ENCODE results near the gene KCNJ12. TPM values are rescaled to one million over a fixed set of nuclear protein-coding genes. Genes with fewer than 3 reads are reported as not detected.

The KCNJ12 gene
- total and polyA plus RNA-seq, 2 experiments from 2014 or later = 0.61 to 2.4 TPM

- Mint-ChIP-seq H3K4me1 (peaks cover 7% of the 10 kb centered on the region; the same call in 2 of the 3 replicates), H3K36me3 (ENCODE audit: low read depth) (no peaks in the 10 kb centered on the region; the same call in 2 of the 3 replicates), H3K9me3 (no peaks in the 10 kb centered on the region; the same call in 2 of the 3 replicates), H3K27me3 (ENCODE audit: insufficient read depth, low read depth, poor library complexity) (peaks cover 17% of the 10 kb centered on the region), H3K27ac (no peak overlapping the region), H3K4me3 (no peak overlapping the region)
- Histone ChIP-seq H3K4me2 (no peak overlapping the region), H3K27me3 (ENCODE audit: insufficient read depth) (peaks cover 13% of the 10 kb centered on the region), H3K79me2 (replicated peaks; ENCODE audit: insufficient read depth) (no peaks in the 10 kb centered on the region), H3K36me3 (ENCODE audit: insufficient read depth) (no peaks in the 10 kb centered on the region), H3K4me3 (no peak overlapping the region), H3F3A (replicated peaks; ENCODE audit: low read depth) (no peaks in the 10 kb centered on the region), H4K20me1 (replicated peaks; ENCODE audit: insufficient read depth) (0 out of 2 replicates have a peak, but pooled peaks cover 3% of the 10 kb centered on the region), H3K4me1 (ENCODE audit: insufficient read depth) (0 out of 2 replicates have a peak, but pooled peaks cover 3% of the 10 kb centered on the region), H2AFZ (no peak overlapping the region), H3K27ac (ENCODE audit: low read depth) (no peak overlapping the region), H3K9me2 (ENCODE audit: insufficient read depth) (no peaks in the 10 kb centered on the region)
- TF ChIP-seq REST (IDR thresholded peaks at IDR 0.05; ENCODE audit: unreplicated experiment) (no peak), ZNF462 (CRISPR knock-in tag; IDR thresholded peaks at IDR 0.05) (no peak), ZNF114 (CRISPR knock-in tag; IDR thresholded peaks at IDR 0.05) (no peak), CREB1 (CRISPR knock-in tag; IDR thresholded peaks at IDR 0.05; ENCODE audit: low read depth) (no peak), ZNF331 (CRISPR knock-in tag; IDR thresholded peaks at IDR 0.05; ENCODE audit: low read depth) (no peak), EZH2 (IDR thresholded peaks at IDR 0.05; ENCODE audit: low read depth, unreplicated experiment) (no peak)
- ATAC-seq = no peak
- DNase-seq (ENCODE audit: low spot score) = no peak
Observed at GRCh38 chr17:21382560-21383495, 6.7 kb downstream of the KCNJ12 start.

All from GM23338 (cell line).